NCI-H460 (cell line): ENCODE results near the gene OLAH. TPM values are rescaled to one million over a fixed set of nuclear protein-coding genes. Genes with fewer than 3 reads are reported as not detected.

Source experiments
- DNase-seq: peaks from one replicate; pipeline ENCODE4 v3.0.0-alpha.2; 2016; ENCODE audit warnings: low read depth; ENCODE audit errors: extremely low read depth
- total RNA-seq: library from RNA; depleted of rRNA; stranded (reverse); fragments of >200 nt; shearing (Covaris generic); gene quantifications from 2 replicates; pipeline ENCODE4 v1.2.3, GENCODE V29; 2014; rRNA removed

Gene OLAH
- total RNA-seq, 1 experiment from 2014 or later = 0.40 TPM

DNA sequence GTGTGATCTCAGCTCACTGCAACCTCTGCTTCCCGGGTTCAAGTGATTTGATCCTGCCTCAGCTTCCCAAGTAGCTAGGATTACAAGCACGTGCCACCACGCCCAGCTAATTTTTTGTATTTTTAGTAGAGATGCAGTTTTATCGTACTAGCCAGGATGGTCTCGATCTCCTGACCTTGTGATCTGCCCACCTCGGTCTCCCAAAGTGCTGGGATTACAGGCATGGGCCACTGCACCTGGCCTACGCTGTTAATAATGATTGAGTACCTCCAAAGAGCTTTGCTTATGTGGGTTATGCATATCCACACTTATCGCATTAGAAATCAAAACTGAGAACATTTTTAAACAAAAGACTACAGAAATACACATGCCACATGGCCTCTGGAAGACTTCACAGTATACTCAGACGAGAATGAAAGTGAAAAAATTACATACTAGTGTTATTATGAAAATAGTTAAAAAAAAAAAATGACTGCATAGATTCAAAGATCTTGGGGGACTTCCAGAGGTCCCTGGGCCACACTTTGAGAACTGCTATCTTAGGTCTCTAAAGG, 78.8 kb downstream of the OLAH start:
- DNase-seq = no peak

Other genes with a start within 250 kb of the OLAH start
- gene CDNF, start 205.9 kb upstream of the OLAH start, total RNA-seq = 0.69 TPM in 1 of 2 replicates, not detected in the other
- gene HSPA14, start 205.6 kb upstream of the OLAH start, total RNA-seq = 19.1 and 20.6 TPM in 2 replicates
- gene MSANTD7, start 205.6 kb upstream of the OLAH start, total RNA-seq = 12.6 and 13.3 TPM in 2 replicates
- 13.5 and 16.3 TPM in 2 replicates for gene SUV39H2, start 165.1 kb upstream of the OLAH start, total RNA-seq
- 7.3 and 8.0 TPM in 2 replicates for gene DCLRE1C, start 89.8 kb upstream of the OLAH start, total RNA-seq
- not detected in 2 replicates for gene MEIG1, start 84.6 kb upstream of the OLAH start, total RNA-seq
- 2.0 and 2.2 TPM in 2 replicates for gene ACBD7, start 44.8 kb downstream of the OLAH start, total RNA-seq
- 19.7 and 21.1 TPM in 2 replicates for gene RPP38, start 53.4 kb downstream of the OLAH start, total RNA-seq
- 16.9 and 17.5 TPM in 2 replicates for gene NMT2, start 124.8 kb downstream of the OLAH start, total RNA-seq